ENCODE results near the gene SERPINA5. TPM values are rescaled to one million over a fixed set of nuclear protein-coding genes. Genes with fewer than 3 reads are reported as not detected.

The SERPINA5 gene
- total RNA-seq, 1 experiment from 2014 or later, result 3.0 TPM

DNA sequence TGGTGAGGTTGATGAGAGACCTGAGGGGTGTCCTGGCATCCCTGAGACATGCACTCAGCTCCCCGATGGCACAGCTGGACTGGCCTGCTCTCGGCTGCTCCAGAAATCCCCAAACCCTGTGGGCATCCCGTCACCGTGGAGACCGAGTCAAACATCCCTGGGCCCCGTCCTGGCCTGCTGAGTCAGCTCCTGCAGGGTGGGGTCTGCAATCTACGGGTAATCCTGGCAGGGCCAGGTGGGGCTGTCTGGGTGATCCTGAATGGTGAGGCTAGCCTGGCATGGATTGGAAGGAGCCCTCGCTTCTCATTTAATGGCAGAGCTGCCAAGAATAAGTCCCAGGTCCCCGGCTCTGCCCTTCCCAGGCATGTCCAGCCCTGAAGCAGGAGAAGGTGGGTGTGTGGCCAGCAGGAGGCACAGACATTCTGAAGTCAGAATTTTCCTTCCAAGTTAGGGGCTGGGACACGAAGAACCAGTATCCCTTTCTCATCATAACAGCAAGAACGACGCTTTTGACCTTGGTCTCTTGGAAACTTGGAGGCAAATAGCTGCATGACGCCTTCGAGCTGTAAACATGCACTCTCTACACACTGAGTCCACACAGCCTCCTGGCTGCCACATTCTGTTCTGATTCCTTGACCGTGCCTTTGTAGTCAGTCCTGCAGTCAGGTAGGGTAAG is 37.6 kb upstream of the SERPINA5 start:
- ChIA-PET CTCF (interaction anchor here (0.7 kb wide), 1 partner anchor 109 kb away, joined by 3 read pairs; no protein-coding TSS in a partner anchor), POLR2A (no interaction called here), RAD21 (ENCODE audit: low non-redundant PET in 1 of 2, low total read pairs in 2 of 2, uncharacterized antibody in 2 of 2, unreplicated experiment in 2 of 2) (no interaction called here)
- ATAC-seq (no peak), DNase-seq (ENCODE audit: low read depth, low spot score) (no peak)
- no peak overlapping the region for H3K9ac ChIP-seq (ENCODE audit: low read length)
- no peaks in the 10 kb centered on the region for H3K27me3 ChIP-seq (ENCODE audit: insufficient read depth, low read length)
- no peaks in the 10 kb centered on the region for H3K79me2 ChIP-seq (ENCODE audit: insufficient read depth, low read length)
- H3K36me3 ChIP-seq (ENCODE audit: control insufficient read depth in 1 of 2, insufficient read depth in 2 of 2, low read length in 2 of 2), result no peaks in the 10 kb centered on the region
- H3K4me2 ChIP-seq (ENCODE audit: low read length), result no peak overlapping the region
- no peaks in the 10 kb centered on the region for H3K9me3 ChIP-seq (ENCODE audit: control insufficient read depth in 1 of 2, insufficient read depth in 1 of 2, low read depth in 1 of 2, low read length in 2 of 2)
- H3K27ac ChIP-seq (ENCODE audit: low read depth, low read length), result no peak overlapping the region
- H3K4me1 ChIP-seq (ENCODE audit: control insufficient read depth in 1 of 2, insufficient read depth in 2 of 2, low read length in 2 of 2), result peaks cover 0 to 14% of the 10 kb centered on the region in 2 experiments; a peak in 2 of 4 replicates
- no peaks in the 10 kb centered on the region for H4K20me1 ChIP-seq (ENCODE audit: insufficient read depth)
- BruUV-seq (replicated peaks), result no TSS peak
- no peak overlapping the region for H3K4me3 ChIP-seq (replicated peaks in 1 of 2; ENCODE audit: low read depth in 1 of 2, low read length in 2 of 2)
- H3K9me2 ChIP-seq (ENCODE audit: insufficient read depth), result no peaks in the 10 kb centered on the region
- intact Hi-C loops (cut with micrococcal nuclease), result no loop called here
- H2AFZ ChIP-seq (ENCODE audit: low read depth, low read length, poor library complexity, severe bottlenecking), result no peak overlapping the region
- TF ChIP-seq ELF1 (IDR thresholded peaks at IDR 0.05; ENCODE audit: borderline replicate concordance, low read depth) (no peak), RAD21 (IDR thresholded peaks at IDR 0.05; ENCODE audit: low read depth) (no peak), EZH2phosphoT487 (IDR thresholded peaks at IDR 0.05; ENCODE audit: borderline replicate concordance) (no peak), YY1 (IDR thresholded peaks at IDR 0.05; ENCODE audit: extremely low read depth, insufficient replicate concordance, low read depth, low read length) (no peak), FOSL1 (IDR thresholded peaks at IDR 0.05; ENCODE audit: low read depth) (no peak)

DNA sequence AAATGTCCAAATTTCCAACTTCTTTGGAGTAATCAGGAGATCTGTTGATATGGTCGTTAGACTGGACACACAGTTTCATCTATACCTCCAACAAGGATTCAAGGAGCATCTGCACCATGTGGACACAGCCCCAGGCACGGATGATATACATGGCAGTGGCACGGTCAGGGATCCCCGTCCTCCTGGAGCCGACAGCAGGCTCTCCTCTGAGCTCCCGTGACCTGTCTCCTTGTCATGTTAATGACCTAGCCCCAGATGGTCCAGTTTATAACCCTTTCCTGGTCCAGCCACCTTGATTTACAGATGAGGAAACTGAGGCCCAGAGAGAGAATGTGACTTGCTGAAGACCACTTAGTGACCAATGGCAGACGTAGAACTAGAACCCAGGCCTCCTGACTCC is 36.5 kb upstream of the SERPINA5 start:
- intact Hi-C loops (cut with micrococcal nuclease), result no loop called here
- H3K79me2 ChIP-seq (ENCODE audit: insufficient read depth, low read length), result no peaks in the 10 kb centered on the region
- no peaks in the 10 kb centered on the region for H3K9me3 ChIP-seq (ENCODE audit: control insufficient read depth in 1 of 2, insufficient read depth in 1 of 2, low read depth in 1 of 2, low read length in 2 of 2)
- TF ChIP-seq EZH2phosphoT487 (IDR thresholded peaks at IDR 0.05; ENCODE audit: borderline replicate concordance) (no peak), POLR2AphosphoS5 (IDR thresholded peaks at IDR 0.05; ENCODE audit: low read depth, low read length) (no peak), FOSL1 (IDR thresholded peaks at IDR 0.05; ENCODE audit: low read depth) (no peak), SIN3A (IDR thresholded peaks at IDR 0.05; ENCODE audit: low read depth) (no peak), RAD21 (IDR thresholded peaks at IDR 0.05; ENCODE audit: low read depth) (no peak), POLR2A (IDR thresholded peaks at IDR 0.05; ENCODE audit: borderline replicate concordance, extremely low read depth, insufficient read depth, insufficient read length) (no peak), ZNF274 (IDR thresholded peaks at IDR 0.05; ENCODE audit: low read depth, low read length) (no peak), ELF1 (IDR thresholded peaks at IDR 0.05; ENCODE audit: borderline replicate concordance, low read depth) (no peak), EZH2 (IDR thresholded peaks at IDR 0.05) (no peak)
- no peaks in the 10 kb centered on the region for H4K20me1 ChIP-seq (ENCODE audit: insufficient read depth)
- no peak overlapping the region for H3K27ac ChIP-seq (ENCODE audit: low read depth, low read length)
- no peak overlapping the region for H3K4me3 ChIP-seq (replicated peaks in 1 of 2; ENCODE audit: low read depth in 1 of 2, low read length in 2 of 2)
- H3K9ac ChIP-seq (ENCODE audit: low read length), result no peak overlapping the region
- no peak overlapping the region for H3K4me2 ChIP-seq (ENCODE audit: low read length)
- CTCF ChIA-PET, result interaction anchor here (0.7 kb wide), 1 partner anchor 111 kb away, joined by 3 read pairs; no protein-coding TSS in a partner anchor
- no peaks in the 10 kb centered on the region for H3K36me3 ChIP-seq (ENCODE audit: control insufficient read depth in 1 of 2, insufficient read depth in 2 of 2, low read length in 2 of 2)
- POLR2A ChIA-PET, result no interaction called here
- peaks cover 0 to 20% of the 10 kb centered on the region in 2 experiments; a peak in 2 of 4 replicates for H3K4me1 ChIP-seq (ENCODE audit: control insufficient read depth in 1 of 2, insufficient read depth in 2 of 2, low read length in 2 of 2)
- ATAC-seq, result no peak
- no peak overlapping the region for H2AFZ ChIP-seq (ENCODE audit: low read depth, low read length, poor library complexity, severe bottlenecking)
- RAD21 ChIA-PET (ENCODE audit: low non-redundant PET in 1 of 2, low total read pairs in 2 of 2, uncharacterized antibody in 2 of 2, unreplicated experiment in 2 of 2), result no interaction called here
- BruUV-seq (replicated peaks), result no TSS peak
- H3K27me3 ChIP-seq (ENCODE audit: insufficient read depth, low read length), result no peaks in the 10 kb centered on the region
- no peak for DNase-seq (ENCODE audit: low read depth, low spot score)
- H3K9me2 ChIP-seq (ENCODE audit: insufficient read depth), result no peaks in the 10 kb centered on the region
